ENCODE results near the gene ABTB1.

The ABTB1 gene

GRCh38 chr3:127707851-127708411, 35.2 kb downstream of the ABTB1 start:
- no peak for DNase-seq

DNA sequence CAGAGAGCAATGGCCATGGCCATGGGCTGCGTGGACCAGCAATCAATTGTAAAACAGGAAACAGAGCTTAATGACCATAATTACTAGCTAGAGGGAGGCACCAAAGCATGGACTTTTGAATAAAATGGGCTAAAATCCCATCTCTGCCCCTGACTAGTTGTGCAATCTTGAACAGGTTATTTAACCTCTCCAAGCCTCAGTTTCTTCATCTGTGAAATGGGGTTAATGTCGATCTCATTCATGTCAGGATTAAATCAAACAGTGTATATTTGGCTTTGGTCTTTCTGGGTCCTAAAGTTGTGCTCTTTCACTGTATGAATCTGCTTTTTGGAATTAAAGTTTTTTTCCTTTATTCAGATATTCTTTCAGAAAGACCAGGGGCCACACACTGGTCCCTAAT, 36.1 kb downstream of the ABTB1 start:
- DNase-seq = no peak

DNA sequence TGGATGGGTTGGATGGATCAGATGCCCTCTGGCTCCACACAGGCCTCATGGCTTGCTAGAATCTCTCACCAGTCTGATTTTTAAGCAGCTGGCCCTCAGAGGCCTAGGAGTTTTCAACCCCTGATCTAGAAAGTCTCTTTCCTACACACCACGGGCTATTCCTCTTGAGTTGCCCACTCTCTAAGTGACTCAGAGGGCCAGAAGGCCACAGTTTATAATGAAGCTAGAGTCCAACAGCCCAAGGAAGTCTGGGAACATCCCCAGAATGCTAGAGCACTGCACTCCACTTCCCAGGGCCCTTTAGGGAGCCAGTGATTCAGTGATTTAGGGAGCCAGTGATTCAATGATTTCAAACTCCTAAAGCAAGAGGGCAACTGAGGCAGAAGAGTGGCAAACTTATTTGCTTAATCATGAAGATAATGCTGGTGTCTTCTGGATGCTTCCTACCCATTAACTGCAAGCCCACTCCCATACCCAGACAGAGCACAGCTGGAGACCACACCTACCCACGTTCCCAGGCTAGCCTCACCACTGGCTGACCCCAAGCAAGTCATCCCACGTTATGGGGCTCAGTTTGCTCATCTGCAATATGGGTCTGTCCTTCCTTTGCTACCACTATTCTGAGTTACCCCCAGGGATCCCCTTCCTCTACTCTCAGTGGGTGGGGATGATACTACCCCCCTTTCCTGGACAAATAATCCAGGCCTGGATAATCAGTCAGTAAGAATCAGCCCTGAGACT, 36.7 kb downstream of the ABTB1 start:
- no peak for DNase-seq

GRCh38 chr3:127710155-127710941, 37.6 kb downstream of the ABTB1 start:
- DNase-seq = no peak

- DNase-seq = no peak
Observed at GRCh38 chr3:127711021-127711695, 38.4 kb downstream of the ABTB1 start.

DNA sequence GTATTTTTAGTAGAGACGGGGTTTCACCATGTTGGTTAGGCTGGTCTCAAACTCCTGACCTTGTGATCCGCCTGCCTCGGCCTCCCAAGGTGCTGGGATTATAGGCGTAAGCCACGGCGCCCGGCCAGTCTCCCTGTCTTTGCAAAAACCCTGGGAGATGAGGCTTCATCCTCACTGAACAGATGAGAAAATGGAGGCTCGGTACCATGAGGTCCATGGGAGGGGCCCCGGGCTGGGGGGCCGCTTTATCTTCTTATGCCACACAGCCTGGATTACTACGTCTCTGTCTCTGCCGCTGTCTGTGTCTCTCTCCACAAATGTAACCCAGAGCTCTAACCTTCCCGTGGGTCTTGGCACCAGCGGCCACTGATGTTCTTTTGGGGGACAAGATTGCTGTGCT, 39.1 kb downstream of the ABTB1 start:
- no peak for DNase-seq

DNA sequence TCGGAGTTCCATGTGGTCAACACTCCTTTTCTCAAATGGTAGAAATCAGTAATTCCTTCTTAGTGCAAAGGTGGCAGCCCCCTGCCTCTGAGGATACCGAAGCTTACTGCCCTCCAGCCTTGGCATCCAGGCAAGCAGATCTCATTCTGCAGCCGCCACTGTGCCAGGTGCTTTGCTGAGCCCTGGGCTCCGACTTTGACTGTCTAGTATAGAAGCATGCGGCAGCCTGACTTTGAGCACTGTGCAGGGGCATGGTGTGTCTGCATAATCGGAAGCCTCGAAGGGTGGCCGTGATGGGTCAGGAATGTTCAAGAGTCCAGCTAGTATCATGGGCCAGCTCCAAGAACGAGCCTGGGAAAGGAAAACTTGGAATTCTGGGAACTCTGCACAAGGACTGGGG, 39.7 kb downstream of the ABTB1 start:
- DNase-seq = no peak

GRCh38 chr3:127712881-127713771, 40.4 kb downstream of the ABTB1 start:
- DNase-seq = no peak

DNA sequence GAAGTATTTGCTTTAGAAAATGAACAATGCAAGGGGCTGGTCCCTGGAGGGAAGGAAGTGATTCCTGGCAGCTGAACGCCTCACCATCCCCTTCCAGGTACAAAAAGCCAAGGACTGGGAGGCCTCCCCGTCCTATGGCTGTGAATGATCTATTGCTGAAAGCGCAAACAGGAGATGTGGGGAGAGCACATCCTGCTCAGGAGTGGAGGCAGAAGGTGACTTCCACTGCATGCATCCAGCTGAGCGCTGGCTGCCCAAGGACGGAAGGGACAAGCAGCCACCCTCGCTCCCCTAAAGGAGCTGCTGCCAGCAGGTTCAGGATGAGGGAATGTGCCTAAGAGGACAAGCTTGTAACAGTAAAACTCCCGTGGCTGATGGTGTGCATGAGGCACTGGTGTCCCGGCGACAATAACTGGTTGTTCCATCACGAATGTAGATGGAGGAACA, 41.4 kb downstream of the ABTB1 start:
- no peak for DNase-seq

DNA sequence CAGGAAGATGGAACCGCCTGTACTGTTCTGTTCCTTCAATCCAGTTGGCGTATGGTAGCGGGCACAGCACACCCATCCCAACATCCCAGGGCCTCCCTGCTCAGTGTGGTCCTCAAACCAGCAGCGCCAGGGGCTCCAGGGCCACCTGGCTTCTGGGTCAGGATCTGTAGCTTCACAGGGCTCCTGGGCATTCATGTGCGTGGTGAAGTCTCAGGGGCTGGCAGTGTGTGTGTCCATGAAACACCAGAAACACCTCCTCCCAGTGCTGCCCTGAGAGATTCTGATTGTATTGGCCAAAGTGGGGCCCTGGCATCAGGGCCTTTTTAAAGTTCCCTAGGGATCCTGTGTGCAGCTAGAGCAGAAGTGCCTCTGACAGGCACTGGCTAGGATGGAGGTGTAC, 42.1 kb downstream of the ABTB1 start:
- no peak for DNase-seq

DNA sequence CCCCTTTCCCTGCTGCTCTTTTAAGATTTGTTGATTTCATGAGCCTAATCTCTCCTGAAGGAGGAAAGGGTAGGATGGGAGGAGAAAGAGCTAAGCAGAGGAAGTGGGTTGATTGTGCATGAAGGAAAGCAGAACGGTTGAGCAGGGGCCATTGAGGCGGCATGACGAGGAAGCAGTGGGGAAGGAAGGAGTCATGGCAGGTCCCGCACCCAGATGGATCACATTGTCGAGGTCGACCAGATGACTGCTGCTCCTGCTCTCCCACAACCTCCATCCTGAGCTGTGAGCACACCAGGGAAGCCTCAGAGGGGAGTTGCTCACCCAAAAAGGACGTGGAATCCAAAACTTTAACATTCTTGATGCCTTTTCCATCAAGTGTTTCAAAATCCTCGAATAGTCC, 42.8 kb downstream of the ABTB1 start:
- DNase-seq = no peak

GRCh38 chr3:127716384-127716783, 43.6 kb downstream of the ABTB1 start:
- no peak for DNase-seq

- no peak for DNase-seq
Observed at GRCh38 chr3:127717357-127718244, 44.8 kb downstream of the ABTB1 start.

GRCh38 chr3:127718245-127718915, 45.6 kb downstream of the ABTB1 start:
- no peak for DNase-seq

- DNase-seq = no peak
Observed at GRCh38 chr3:127718916-127719290, 46.2 kb downstream of the ABTB1 start.

DNA sequence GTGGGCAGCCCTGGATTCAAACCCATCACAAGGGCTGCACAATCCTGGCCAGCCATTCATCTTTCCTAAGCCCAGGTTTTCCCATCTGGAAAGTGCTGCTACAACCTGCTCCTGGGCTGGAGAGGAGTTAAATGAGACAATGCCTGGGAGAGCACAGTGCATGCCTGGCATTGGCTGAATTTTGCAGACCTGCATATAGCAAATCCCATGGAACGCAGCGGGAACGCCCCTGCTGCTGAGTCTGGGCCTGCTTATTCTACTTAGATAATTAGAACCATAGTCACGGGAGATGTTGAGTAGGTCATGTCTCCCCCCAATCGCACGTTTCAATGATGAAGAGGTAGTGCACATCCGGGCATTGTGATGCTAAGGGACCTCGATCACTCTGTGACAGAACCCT, 46.6 kb downstream of the ABTB1 start:
- DNase-seq = no peak

GRCh38 chr3:127720161-127720823, 47.5 kb downstream of the ABTB1 start:
- no peak for DNase-seq

DNA sequence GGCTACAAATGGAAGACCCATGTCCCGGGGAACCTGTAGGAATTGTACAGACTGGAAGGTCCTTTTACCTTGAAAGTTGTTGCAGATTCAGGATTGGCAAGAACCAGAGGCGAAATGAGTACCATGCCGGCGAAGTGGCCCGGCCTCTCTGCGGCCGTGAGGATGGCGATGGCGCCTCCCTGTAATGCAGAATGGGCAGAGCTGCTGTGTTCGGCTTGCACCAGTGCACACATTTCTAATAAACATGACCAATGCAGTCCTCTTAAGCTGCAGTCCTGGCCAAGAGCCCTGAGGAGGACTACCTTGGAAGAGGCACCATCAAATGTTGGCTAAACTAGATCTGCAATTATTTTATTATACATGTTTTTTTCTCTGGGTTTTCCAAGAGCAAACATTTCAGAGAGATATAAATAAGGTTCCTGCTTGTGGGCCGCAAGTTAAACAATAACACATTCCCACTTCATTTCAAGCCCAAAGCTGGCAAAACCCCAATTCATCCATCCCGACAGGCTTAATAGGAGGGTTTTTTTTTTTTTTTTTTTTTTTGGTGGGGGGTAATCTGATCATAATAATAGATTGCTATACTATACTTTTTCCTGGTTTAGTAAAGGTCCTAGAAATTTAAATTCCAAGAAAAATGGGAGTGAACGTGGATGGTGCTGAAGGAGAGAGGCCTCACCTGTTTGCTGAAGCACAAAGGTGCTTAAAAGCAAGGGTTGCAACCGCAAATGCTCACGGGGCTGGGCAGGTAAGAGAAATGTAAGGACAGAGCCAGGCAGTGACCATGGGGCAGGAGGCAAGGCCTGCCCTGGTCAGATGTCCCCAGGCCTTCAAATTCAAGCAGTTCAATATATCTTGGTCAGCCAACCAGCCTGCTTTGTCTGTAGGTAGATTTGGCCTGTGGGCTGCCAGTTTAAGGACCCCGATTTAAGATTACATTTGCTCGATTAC, 48.5 kb downstream of the ABTB1 start:
- no peak for DNase-seq
